ENCODE data around the gene CDH4.

CDH4 gene

GRCh38 chr20:61808447-61808846, 556.4 kb downstream of the CDH4 start:
- H3K4me3 ChIP-seq (ENCODE audit: low read depth in 1 of 2, low read length in 2 of 2): no peak overlapping the region

DNA sequence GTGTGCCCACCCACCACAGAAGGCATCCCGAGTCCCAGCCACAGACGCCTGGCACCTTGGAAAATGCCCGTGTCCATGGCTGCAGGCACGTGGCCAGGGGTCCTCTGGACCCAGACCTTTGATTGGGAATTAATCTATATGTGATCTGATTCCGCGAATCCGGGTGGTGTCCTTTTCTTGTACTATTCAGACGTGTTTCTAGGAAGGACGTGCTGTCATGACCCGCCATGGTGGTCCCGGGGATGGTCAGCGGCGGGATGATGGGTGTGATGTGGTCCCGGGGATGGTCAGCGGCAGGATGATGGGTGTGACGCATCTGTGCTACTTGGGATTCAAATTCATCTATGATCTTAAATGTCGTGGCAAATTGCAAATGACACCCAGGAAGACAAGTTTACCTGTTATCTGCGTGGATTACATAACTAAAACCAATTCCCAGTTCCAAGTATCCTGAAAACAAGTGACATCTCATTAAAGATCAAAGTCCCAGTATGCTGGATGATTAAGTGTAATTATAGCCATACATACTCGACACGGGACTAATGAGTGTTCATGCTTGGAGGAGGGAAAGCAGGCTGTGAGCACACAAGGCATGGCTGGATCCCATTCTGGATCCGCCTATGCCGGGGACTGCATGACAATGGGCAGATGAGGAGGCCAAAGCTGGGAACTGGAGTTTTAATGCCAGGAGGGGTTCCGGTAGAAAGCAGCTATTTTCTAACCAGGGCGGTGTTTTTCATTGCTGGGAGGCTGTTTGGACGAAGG, 557.1 kb downstream of the CDH4 start:
- Histone ChIP-seq H3K9me3 (ENCODE audit: control insufficient read depth in 1 of 2, low read length in 2 of 2) (no peaks in the 10 kb centered on the region), H3K27me3 (ENCODE audit: low read depth, low read length) (peaks cover 7% of the 10 kb centered on the region), H3K4me1 (ENCODE audit: control insufficient read depth in 1 of 2, insufficient read depth in 2 of 2, low read length in 2 of 2) (no peaks in the 10 kb centered on the region), H3K4me3 (ENCODE audit: low read depth in 1 of 2, low read length in 2 of 2) (no peak overlapping the region), H3K27ac (ENCODE audit: low read length) (no peak overlapping the region), H3K36me3 (ENCODE audit: control insufficient read depth in 1 of 2, insufficient read depth in 2 of 2, low read length in 2 of 2) (no peaks in the 10 kb centered on the region)

More at GRCh38 chr20:61808447-61808846, 556.4 kb downstream of the CDH4 start:
- no peaks in the 10 kb centered on the region for H3K9me3 ChIP-seq (ENCODE audit: control insufficient read depth in 1 of 2, low read length in 2 of 2)
- H3K27ac ChIP-seq (ENCODE audit: low read length): no peak overlapping the region
- no peaks in the 10 kb centered on the region for H3K36me3 ChIP-seq (ENCODE audit: control insufficient read depth in 1 of 2, insufficient read depth in 2 of 2, low read length in 2 of 2)
- peaks cover 0 to 5% of the 10 kb centered on the region in 2 donors for H3K4me1 ChIP-seq (ENCODE audit: control insufficient read depth in 1 of 2, insufficient read depth in 2 of 2, low read length in 2 of 2)
- H3K27me3 ChIP-seq (ENCODE audit: low read depth, low read length): peaks cover 7% of the 10 kb centered on the region

DNA sequence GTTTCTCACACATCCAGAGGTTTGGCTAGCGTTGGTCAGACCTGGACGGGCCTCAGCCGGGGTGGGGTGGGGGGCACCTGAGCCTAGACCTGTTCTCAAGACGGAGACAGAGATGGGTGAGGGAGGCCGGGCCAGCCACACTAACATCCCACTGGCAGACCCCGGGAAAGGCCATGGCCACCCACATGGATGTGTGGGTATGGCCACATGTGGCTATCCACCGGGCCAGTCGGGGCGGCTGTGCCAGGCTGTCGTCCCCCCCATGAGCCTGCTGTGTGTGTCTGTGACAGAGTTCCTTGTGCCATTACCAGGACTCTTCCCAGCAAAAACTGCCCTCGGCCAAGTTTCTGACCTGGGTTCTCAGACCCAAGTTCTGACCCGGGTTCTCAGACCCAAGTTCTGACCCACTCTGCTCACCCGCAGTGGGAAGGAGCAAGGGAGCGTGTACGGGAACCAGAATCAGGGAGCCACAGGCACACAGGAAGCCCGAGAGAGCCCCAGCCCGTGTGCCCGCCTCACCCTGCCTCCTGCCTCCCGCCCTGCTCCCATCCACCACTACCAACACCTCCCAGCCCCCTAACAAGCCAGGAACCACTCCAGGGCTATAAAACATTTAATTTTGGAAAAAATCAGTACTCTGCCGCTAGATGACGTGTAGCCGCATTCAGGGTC, 558.1 kb downstream of the CDH4 start:
- H3K27me3 ChIP-seq (ENCODE audit: low read depth, low read length): peaks cover 1% of the 10 kb centered on the region
- no peak overlapping the region for H3K27ac ChIP-seq (ENCODE audit: low read length)
- no peaks in the 10 kb centered on the region for H3K4me1 ChIP-seq (ENCODE audit: control insufficient read depth in 1 of 2, insufficient read depth in 2 of 2, low read length in 2 of 2)
- H3K4me3 ChIP-seq (ENCODE audit: low read depth in 1 of 2, low read length in 2 of 2): no peak overlapping the region
- no peaks in the 10 kb centered on the region for H3K9me3 ChIP-seq (ENCODE audit: control insufficient read depth in 1 of 2, low read length in 2 of 2)
- H3K36me3 ChIP-seq (ENCODE audit: control insufficient read depth in 1 of 2, insufficient read depth in 2 of 2, low read length in 2 of 2): no peaks in the 10 kb centered on the region

DNA sequence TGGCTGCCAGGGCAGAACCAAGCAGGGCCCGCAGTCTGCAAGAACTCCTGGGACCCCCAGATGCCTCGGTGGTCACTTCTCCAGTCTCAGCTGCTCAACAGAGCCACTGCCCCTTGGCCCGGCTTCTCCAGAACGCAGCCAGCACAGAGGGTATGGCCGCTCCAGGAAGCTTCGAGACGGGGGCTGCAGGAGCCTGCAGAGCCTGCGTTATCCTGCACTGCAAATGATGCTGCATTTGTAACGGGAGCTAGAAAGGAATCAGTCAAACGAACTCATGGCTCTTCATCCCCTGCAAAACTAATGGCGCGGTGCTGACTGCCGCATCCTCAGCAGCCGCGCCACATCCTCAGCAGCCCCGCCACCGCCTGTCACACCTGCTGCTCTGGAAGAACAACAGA, 558.7 kb downstream of the CDH4 start:
- no peaks in the 10 kb centered on the region for H3K9me3 ChIP-seq (ENCODE audit: control insufficient read depth in 1 of 2, low read length in 2 of 2)
- no peak overlapping the region for H3K27ac ChIP-seq (ENCODE audit: low read length)
- no peaks in the 10 kb centered on the region for H3K4me1 ChIP-seq (ENCODE audit: control insufficient read depth in 1 of 2, insufficient read depth in 2 of 2, low read length in 2 of 2)
- no peaks in the 10 kb centered on the region for H3K36me3 ChIP-seq (ENCODE audit: control insufficient read depth in 1 of 2, insufficient read depth in 2 of 2, low read length in 2 of 2)
- no peak overlapping the region for H3K4me3 ChIP-seq (ENCODE audit: low read depth in 1 of 2, low read length in 2 of 2)
- H3K27me3 ChIP-seq (ENCODE audit: low read depth, low read length): no peaks in the 10 kb centered on the region

DNA sequence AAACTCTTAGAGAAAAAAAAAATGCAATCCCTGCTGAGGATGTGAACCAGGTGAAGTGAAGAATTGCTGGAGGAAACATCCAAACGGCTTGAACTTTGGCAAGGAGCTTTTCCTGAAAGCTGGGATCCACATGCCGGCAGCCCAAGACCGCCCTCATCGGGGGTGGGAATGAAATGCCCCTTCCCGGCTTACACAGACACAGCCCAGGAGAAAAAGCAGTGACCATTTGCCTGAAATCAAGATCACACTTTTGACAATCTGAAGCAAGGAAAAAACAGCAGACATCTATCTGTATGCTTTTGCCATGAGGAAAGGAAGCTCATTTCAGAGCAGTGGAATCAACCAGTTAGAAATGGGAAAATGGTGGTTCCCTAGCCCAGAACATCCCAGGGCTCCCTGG, 559.1 kb downstream of the CDH4 start:
- Histone ChIP-seq H3K36me3 (ENCODE audit: control insufficient read depth in 1 of 2, insufficient read depth in 2 of 2, low read length in 2 of 2) (no peaks in the 10 kb centered on the region), H3K27me3 (ENCODE audit: low read depth, low read length) (no peaks in the 10 kb centered on the region), H3K4me1 (ENCODE audit: control insufficient read depth in 1 of 2, insufficient read depth in 2 of 2, low read length in 2 of 2) (no peaks in the 10 kb centered on the region), H3K4me3 (ENCODE audit: low read depth in 1 of 2, low read length in 2 of 2) (no peak overlapping the region), H3K9me3 (ENCODE audit: control insufficient read depth in 1 of 2, low read length in 2 of 2) (no peaks in the 10 kb centered on the region), H3K27ac (ENCODE audit: low read length) (no peak overlapping the region)

GRCh38 chr20:61812121-61812844, 560.2 kb downstream of the CDH4 start:
- Histone ChIP-seq H3K36me3 (ENCODE audit: control insufficient read depth in 1 of 2, insufficient read depth in 2 of 2, low read length in 2 of 2) (no peaks in the 10 kb centered on the region), H3K4me3 (ENCODE audit: low read depth in 1 of 2, low read length in 2 of 2) (no peak overlapping the region), H3K27ac (ENCODE audit: low read length) (no peak overlapping the region), H3K27me3 (ENCODE audit: low read depth, low read length) (no peaks in the 10 kb centered on the region), H3K9me3 (ENCODE audit: control insufficient read depth in 1 of 2, low read length in 2 of 2) (no peaks in the 10 kb centered on the region), H3K4me1 (ENCODE audit: control insufficient read depth in 1 of 2, insufficient read depth in 2 of 2, low read length in 2 of 2) (no peaks in the 10 kb centered on the region)

- H3K4me3 ChIP-seq (ENCODE audit: low read depth in 1 of 2, low read length in 2 of 2): no peak overlapping the region
- no peaks in the 10 kb centered on the region for H3K4me1 ChIP-seq (ENCODE audit: control insufficient read depth in 1 of 2, insufficient read depth in 2 of 2, low read length in 2 of 2)
- H3K27me3 ChIP-seq (ENCODE audit: low read depth, low read length): no peaks in the 10 kb centered on the region
- no peaks in the 10 kb centered on the region for H3K9me3 ChIP-seq (ENCODE audit: control insufficient read depth in 1 of 2, low read length in 2 of 2)
- no peaks in the 10 kb centered on the region for H3K36me3 ChIP-seq (ENCODE audit: control insufficient read depth in 1 of 2, insufficient read depth in 2 of 2, low read length in 2 of 2)
- no peak overlapping the region for H3K27ac ChIP-seq (ENCODE audit: low read length)
Measured at GRCh38 chr20:61812845-61813485, 560.9 kb downstream of the CDH4 start.

DNA sequence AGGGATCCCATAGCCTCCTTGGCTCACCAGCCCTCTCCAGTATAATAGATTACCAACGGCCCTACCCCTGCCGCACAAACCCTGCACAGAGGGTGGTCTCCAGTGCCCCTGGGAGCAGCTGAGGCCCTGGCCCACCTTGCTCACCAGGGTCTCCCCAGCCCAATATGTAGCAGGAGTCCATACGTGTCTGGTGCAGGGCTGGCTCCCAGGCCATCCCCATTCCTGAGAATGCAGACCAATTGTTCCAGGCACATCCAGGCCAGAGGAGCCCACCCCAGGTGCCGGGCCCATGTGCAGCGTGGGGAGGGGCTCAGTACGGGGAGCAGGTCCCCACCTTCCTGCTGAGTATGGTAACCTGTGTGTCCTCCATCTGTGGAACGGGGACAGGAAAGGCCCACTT, 561.7 kb downstream of the CDH4 start:
- Histone ChIP-seq H3K9me3 (ENCODE audit: control insufficient read depth in 1 of 2, low read length in 2 of 2) (no peaks in the 10 kb centered on the region), H3K4me3 (ENCODE audit: low read depth in 1 of 2, low read length in 2 of 2) (no peak overlapping the region), H3K4me1 (ENCODE audit: control insufficient read depth in 1 of 2, insufficient read depth in 2 of 2, low read length in 2 of 2) (no peaks in the 10 kb centered on the region), H3K36me3 (ENCODE audit: control insufficient read depth in 1 of 2, insufficient read depth in 2 of 2, low read length in 2 of 2) (no peaks in the 10 kb centered on the region), H3K27ac (ENCODE audit: low read length) (no peak overlapping the region), H3K27me3 (ENCODE audit: low read depth, low read length) (no peaks in the 10 kb centered on the region)

DNA sequence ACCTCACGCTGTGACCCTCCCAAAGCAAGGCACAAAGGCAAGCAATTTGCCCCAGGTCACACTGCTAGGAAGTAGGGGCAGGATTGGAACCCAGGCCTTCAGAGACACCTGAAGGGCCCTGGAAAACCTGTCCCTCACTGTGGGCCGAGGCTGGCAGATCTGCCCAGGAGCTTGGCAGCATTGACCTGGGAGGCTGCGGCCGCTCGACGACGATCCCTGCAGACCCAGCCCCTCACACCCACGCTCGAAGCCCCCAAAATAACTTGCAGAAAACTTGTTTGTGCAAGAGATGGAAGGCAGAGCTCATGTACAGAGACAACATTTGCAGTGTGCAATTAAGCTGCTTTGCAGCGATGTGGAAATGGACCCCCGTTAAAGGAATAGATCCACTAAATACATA, 562.2 kb downstream of the CDH4 start:
- no peak overlapping the region for H3K4me3 ChIP-seq (ENCODE audit: low read depth in 1 of 2, low read length in 2 of 2)
- H3K9me3 ChIP-seq (ENCODE audit: control insufficient read depth in 1 of 2, low read length in 2 of 2): no peaks in the 10 kb centered on the region
- no peak overlapping the region for H3K27ac ChIP-seq (ENCODE audit: low read length)
- H3K4me1 ChIP-seq (ENCODE audit: control insufficient read depth in 1 of 2, insufficient read depth in 2 of 2, low read length in 2 of 2): no peaks in the 10 kb centered on the region
- H3K27me3 ChIP-seq (ENCODE audit: low read depth, low read length): no peaks in the 10 kb centered on the region
- H3K36me3 ChIP-seq (ENCODE audit: control insufficient read depth in 1 of 2, insufficient read depth in 2 of 2, low read length in 2 of 2): no peaks in the 10 kb centered on the region

DNA sequence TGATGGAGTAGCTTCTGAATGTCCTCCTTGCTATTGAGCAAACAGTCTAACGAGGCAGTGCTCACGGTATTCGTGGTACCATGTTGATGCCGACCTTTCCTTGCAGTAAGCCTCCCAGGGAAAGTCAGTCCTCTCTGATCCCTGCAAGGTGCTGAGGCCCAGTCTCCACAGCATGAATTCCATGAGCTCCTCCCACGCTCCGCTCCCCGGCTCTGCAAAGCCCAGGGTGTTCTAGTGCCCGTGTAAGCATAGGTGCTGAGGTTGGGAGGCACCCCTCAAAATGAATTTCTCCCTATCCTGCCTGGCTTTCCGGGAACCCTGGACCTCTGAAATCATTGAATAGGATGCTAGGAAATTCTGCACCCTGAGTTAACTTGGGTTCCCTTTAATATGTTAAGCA, 562.7 kb downstream of the CDH4 start:
- Histone ChIP-seq H3K9me3 (ENCODE audit: control insufficient read depth in 1 of 2, low read length in 2 of 2) (no peaks in the 10 kb centered on the region), H3K27ac (ENCODE audit: low read length) (no peak overlapping the region), H3K36me3 (ENCODE audit: control insufficient read depth in 1 of 2, insufficient read depth in 2 of 2, low read length in 2 of 2) (no peaks in the 10 kb centered on the region), H3K27me3 (ENCODE audit: low read depth, low read length) (no peaks in the 10 kb centered on the region), H3K4me3 (ENCODE audit: low read depth in 1 of 2, low read length in 2 of 2) (no peak overlapping the region), H3K4me1 (ENCODE audit: control insufficient read depth in 1 of 2, insufficient read depth in 2 of 2, low read length in 2 of 2) (no peaks in the 10 kb centered on the region)

DNA sequence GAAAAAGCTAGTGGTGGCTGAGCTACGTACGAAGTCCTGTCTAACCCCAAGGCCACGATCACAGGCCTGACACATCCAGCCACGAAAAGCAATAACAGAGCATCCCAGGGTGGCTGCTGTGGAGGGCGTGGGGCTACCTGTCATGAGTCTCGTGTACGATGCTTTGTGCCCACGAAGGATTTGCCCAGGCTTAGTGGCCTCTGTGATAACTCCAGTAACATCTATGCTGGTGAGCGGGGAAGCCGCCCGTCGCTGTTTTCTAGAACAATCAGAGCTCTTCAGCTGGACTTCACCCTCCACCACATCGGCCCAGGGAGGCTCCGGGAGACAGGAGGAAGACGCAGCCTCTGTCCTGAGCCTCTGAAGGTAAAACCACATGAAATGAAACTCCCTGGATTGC, 563.1 kb downstream of the CDH4 start:
- no peak overlapping the region for H3K4me3 ChIP-seq (ENCODE audit: low read depth in 1 of 2, low read length in 2 of 2)
- no peaks in the 10 kb centered on the region for H3K36me3 ChIP-seq (ENCODE audit: control insufficient read depth in 1 of 2, insufficient read depth in 2 of 2, low read length in 2 of 2)
- H3K4me1 ChIP-seq (ENCODE audit: control insufficient read depth in 1 of 2, insufficient read depth in 2 of 2, low read length in 2 of 2): no peaks in the 10 kb centered on the region
- no peak overlapping the region for H3K27ac ChIP-seq (ENCODE audit: low read length)
- no peaks in the 10 kb centered on the region for H3K9me3 ChIP-seq (ENCODE audit: control insufficient read depth in 1 of 2, low read length in 2 of 2)
- no peaks in the 10 kb centered on the region for H3K27me3 ChIP-seq (ENCODE audit: low read depth, low read length)
